Fibroblast of the aortic adventitia (primary cell): ENCODE measurements around the gene RGL4. TPM values are rescaled to one million over a fixed set of nuclear protein-coding genes. Genes with fewer than 3 reads are reported as not detected.

ENCODE experiments used
- DNase-seq: peaks from one replicate; pipeline ENCODE4 v3.0.0-alpha.2; 2010; ENCODE audit warnings: low read depth
- H3K4me3 ChIP-seq: 2 replicates; pipeline ENCODE4 v1.5.1; 2011; ENCODE audit warnings: low read depth, mild to moderate bottlenecking, control low read depth, low read length, moderate library complexity
- total RNA-seq: library from RNA; depleted of rRNA; stranded (reverse); fragments of >200 nt; gene quantifications from 2 replicates; pipeline ENCODE4 v1.2.3, GENCODE V29; 2012; ENCODE audit warnings: low replicate concordance
- TF ChIP-seq, protein P1 (sequence below): IDR thresholded peaks from 2 replicates; pipeline ENCODE4 v1.5.1; 2011; ENCODE audit warnings: mild to moderate bottlenecking, low read length, control low read depth, inconsistent platforms; ENCODE audit not compliant: insufficient read depth

Gene RGL4
- total RNA-seq, 1 donor, result not detected

DNA sequence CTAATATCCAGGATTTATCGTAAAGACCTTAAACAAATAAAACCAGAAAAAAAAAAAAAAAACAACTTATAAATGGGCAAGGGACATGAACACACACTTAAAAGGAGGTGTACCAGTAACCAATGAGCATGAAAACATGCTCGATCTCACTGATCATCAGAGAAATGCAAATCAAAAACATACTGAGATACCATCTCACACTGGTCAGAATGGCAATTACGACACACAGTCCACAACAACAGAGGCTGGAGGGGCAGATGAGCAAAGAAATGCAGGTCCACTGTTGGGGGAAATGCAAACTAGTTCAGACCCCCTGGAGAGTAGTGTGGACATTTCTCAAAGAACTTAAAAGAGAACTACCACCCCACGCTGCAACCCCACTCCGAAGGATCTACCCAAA is 13.2 kb downstream of the RGL4 start:
- TF ChIP-seq, protein P1, sequence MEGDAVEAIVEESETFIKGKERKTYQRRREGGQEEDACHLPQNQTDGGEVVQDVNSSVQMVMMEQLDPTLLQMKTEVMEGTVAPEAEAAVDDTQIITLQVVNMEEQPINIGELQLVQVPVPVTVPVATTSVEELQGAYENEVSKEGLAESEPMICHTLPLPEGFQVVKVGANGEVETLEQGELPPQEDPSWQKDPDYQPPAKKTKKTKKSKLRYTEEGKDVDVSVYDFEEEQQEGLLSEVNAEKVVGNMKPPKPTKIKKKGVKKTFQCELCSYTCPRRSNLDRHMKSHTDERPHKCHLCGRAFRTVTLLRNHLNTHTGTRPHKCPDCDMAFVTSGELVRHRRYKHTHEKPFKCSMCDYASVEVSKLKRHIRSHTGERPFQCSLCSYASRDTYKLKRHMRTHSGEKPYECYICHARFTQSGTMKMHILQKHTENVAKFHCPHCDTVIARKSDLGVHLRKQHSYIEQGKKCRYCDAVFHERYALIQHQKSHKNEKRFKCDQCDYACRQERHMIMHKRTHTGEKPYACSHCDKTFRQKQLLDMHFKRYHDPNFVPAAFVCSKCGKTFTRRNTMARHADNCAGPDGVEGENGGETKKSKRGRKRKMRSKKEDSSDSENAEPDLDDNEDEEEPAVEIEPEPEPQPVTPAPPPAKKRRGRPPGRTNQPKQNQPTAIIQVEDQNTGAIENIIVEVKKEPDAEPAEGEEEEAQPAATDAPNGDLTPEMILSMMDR, result no peak
- no peak for DNase-seq
- H3K4me3 ChIP-seq, result no peak overlapping the region

DNA sequence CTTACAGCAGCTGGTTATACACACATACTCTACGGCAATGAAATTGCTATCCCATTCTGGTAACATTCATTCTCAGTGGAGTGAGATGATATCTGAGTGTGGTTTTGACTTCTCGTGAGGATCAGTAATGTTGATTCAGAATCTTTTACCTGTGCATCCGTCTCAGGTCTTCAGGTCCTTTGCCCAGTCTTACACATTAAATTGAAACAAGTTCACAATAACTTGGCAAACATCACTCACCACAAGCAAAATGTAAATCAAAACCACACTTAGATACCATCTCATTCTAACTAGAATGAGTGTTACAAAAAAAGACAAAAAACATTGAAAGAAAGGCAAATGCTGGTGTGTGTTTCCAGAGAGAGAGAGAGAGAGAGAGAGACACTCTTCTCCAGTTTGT is 14.0 kb downstream of the RGL4 start:
- no peak for DNase-seq
- no peak overlapping the region for H3K4me3 ChIP-seq
- TF ChIP-seq, protein P1, result no peak

DNA sequence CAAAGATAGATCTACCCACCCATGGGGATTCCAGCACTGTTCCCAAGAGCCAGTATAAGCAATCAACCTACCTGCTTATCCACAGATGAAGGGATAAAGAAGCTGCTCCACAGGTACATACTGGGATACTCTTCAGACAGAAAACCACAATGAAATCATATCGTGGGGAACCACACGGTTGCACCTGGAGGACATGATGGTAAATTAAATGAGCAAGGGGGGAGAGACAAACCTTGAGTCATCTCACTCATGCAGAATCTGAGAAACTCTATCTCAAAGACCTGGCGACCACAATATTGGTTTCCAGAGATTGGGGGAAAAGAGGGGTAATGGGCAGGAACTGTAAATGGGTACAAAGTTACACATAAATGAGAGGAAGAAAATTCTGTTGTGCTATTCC is 14.5 kb downstream of the RGL4 start:
- TF ChIP-seq, protein P1, result no peak
- no peak for DNase-seq
- H3K4me3 ChIP-seq, result no peak overlapping the region

DNA sequence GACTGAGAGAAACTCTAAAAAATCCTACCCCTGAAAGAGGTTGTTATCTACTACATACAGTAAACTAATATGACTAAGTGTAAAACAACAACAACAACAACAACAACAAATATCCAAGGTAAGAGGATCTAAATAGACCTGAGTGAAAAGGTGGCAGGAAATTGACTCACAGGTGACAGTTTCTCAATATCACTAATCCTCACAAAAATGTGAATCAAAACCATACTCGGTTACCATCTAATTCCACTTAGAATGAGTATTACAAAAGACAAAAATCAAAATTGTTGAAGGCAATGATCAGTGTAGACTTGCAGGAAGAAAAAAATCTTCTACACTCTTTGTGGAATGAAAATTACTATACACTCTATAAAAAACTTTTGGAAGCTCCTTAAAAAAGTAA is 17.5 kb downstream of the RGL4 start:
- H3K4me3 ChIP-seq, result no peak overlapping the region
- TF ChIP-seq, protein P1, result no peak
- DNase-seq, result no peak

DNA sequence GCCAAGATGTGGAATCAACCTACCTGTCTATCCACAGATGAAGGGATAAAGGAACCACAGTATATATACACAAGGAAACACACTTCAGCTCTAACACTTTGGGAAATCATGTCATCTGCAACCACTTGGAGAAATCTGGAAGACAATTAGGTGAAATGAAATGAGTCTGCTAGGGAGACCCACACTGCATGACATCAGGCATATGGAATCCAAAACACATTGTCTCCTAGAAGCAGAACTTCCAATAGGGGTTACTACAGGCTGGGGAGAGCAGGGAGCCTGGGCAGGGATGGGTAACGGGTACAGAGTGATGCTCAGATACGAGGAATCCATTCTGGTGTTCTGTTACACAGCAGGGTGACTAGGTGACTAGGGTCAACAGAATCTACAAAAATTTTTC is 18.3 kb downstream of the RGL4 start:
- TF ChIP-seq, protein P1, result no peak
- H3K4me3 ChIP-seq, result no peak overlapping the region
- no peak for DNase-seq

DNA sequence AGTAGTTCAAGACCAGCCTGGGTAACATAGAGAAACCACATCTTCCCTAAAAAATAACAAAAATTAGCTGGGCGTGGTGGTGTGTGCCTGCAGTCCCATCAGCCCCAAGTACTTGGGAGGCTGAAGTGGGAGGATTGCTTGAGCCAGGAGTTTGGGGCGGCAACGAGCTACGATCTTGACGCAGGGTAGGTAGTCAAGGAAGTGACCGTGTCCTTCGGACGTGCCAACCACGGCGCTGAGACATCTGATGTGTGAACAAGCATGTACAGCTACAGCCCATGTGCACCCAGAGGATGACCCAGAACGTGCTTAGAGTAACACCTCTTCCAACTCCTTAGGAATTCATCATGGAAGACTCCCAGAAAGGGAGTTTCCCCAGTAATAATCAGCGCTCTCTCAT is 21.4 kb downstream of the RGL4 start:
- no peak overlapping the region for H3K4me3 ChIP-seq
- no peak for DNase-seq
- TF ChIP-seq, protein P1, result no peak

DNA sequence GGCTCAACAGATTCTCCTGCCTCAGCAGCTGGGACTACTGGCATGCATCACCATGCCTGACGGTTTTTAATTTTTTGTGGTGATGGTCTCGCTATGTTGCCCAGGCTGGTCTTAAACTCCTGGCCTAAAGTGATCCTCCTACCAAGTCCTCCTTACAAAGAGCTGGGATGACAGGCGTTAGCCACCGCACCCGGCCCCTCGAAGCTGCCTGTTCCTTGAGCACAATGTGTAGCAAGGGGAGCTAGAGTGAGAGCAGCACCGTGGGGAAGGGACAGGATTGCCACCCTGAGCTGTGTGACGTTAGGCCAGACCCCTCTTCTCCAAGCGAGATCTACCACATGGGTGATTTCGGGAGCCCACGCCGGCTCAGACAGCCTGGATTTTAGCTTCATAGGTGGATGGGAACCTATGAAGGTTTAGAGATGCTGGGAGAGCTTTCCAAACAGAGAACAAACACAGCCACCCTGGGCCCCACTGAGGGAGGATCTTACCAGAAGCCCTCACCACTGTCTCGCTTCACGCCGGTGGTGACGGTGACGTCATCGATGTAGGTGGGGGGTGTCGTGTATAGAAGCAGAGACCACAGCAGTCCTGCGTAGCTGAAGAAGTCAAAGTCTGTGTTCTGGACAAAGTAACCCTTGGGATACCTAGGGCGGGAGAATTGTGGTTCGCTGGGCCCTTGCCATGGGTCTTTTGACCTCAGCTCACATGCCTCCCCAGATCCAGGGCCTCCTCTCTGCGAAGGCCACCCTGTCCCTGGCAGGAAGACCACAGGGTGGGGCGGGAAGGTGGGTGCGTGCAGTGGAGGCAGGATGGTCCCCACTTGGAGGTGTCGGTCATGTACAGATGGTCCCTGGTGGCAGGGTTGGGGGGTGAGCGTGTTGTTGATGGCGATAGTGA is 23.1 kb downstream of the RGL4 start:
- TF ChIP-seq, protein P1, result no peak
- no peak for DNase-seq
- no peak overlapping the region for H3K4me3 ChIP-seq
